Caco-2 (cell line): Measurements from ENCODE around the gene GFAP. TPM values are rescaled to one million over a fixed set of nuclear protein-coding genes. Genes with fewer than 3 reads are reported as not detected.

Source experiments
- BruUV-seq: library from RNA; stranded (reverse); fragments of 400-500 nt; replicated peaks from 2 replicates; lab custom pipeline; 2021; lab: Mats Ljungman, UMichigan
- CTCF ChIA-PET: fragments of 300-600 bp; sonication (Branson Sonifier 250); formaldehyde crosslinking; loops from one replicate; lab custom pipeline; 2022; ENCODE audit warnings: antibody characterized with exemption; lab: Charles Lee
- POLR2A ChIA-PET: fragments of 300-600 bp; sonication (Branson Sonifier 250); formaldehyde crosslinking; loops from one replicate; lab custom pipeline; 2022; ENCODE audit warnings: antibody characterized with exemption; lab: Charles Lee
- DNase-seq, 2 experiments: peaks; one replicate each; pipeline versions ENCODE4 v3.0.0 to v3.0.0-alpha.2; 2020 to 2022
- H3K27me3 ChIP-seq: replicated peaks from 2 replicates; pipeline ENCODE4 v1.6.0; 2011; ENCODE audit warnings: low read length; ENCODE audit not compliant: control insufficient read depth, insufficient read depth
- H3K36me3 ChIP-seq: 2 replicates; pipeline ENCODE4 v1.5.1; 2011; ENCODE audit warnings: low read length; ENCODE audit not compliant: control insufficient read depth, insufficient read depth
- H3K4me1 ChIP-seq: fragments of 250-450 bp; sonication (Bioruptor Pico); 2 replicates; pipeline ENCODE4 v1.5.1; 2020; ENCODE audit warnings: mild to moderate bottlenecking
- H3K4me3 ChIP-seq: 2 replicates; pipeline ENCODE4 v1.5.1; 2011; ENCODE audit warnings: low read depth, mild to moderate bottlenecking, control low read depth, low read length
- H3K9me3 ChIP-seq: fragments of 250-450 bp; sonication (Bioruptor Pico); 2 replicates; pipeline ENCODE4 v1.5.1; 2020; ENCODE audit warnings: mild to moderate bottlenecking, moderate library complexity
- H3K27ac Mint-ChIP-seq: one replicate; pipeline ENCODE4 v1.8.0; 2022; ENCODE audit warnings: mixed read lengths; ENCODE audit not compliant: unreplicated experiment
- H3K27me3 Mint-ChIP-seq: one replicate; pipeline ENCODE4 v1.8.0; 2022; ENCODE audit warnings: mixed read lengths; ENCODE audit not compliant: insufficient read depth, unreplicated experiment
- H3K36me3 Mint-ChIP-seq: one replicate; pipeline ENCODE4 v1.8.0; 2022; ENCODE audit warnings: mild to moderate bottlenecking, mixed read lengths; ENCODE audit not compliant: insufficient read depth, unreplicated experiment
- H3K4me1 Mint-ChIP-seq: one replicate; pipeline ENCODE4 v1.8.0; 2022; ENCODE audit warnings: low read depth, mixed read lengths; ENCODE audit not compliant: unreplicated experiment
- H3K4me3 Mint-ChIP-seq: one replicate; pipeline ENCODE4 v1.8.0; 2022; ENCODE audit warnings: mild to moderate bottlenecking, moderate library complexity, mixed read lengths; ENCODE audit not compliant: unreplicated experiment
- H3K9me3 Mint-ChIP-seq: one replicate; pipeline ENCODE4 v1.8.0; 2022; ENCODE audit warnings: mixed read lengths; ENCODE audit not compliant: unreplicated experiment
- CTCF ChIP-seq, 2 experiments: fragments of 200-600 bp in 1 of 2; IDR thresholded peaks; 1 replicate in 1 of 2; 2 replicates in 1 of 2; pipeline versions ENCODE4 v1.5.1 to v1.8.0; 2011 to 2022; ENCODE audit warnings: antibody characterized with exemption in 1 of 2, control low read depth in 1 of 2, inconsistent platforms in 1 of 2, low read depth in 1 of 2, low read length in 1 of 2, mild to moderate bottlenecking in 1 of 2, moderate library complexity in 1 of 2; ENCODE audit not compliant: insufficient read depth in 1 of 2, severe bottlenecking in 1 of 2, unreplicated experiment in 1 of 2
- intact Hi-C: fragments of 100-400 bp; cut with micrococcal nuclease; formaldehyde crosslinking; loops from one replicate; pipeline ENCODE4 v1.10.0; 2022; ENCODE audit not compliant: unreplicated experiment
- total RNA-seq: library from RNA; stranded (reverse); gene quantifications from 2 replicates; pipeline ENCODE4 v1.2.3, GENCODE V29; 2022

GFAP gene
- total RNA-seq, 1 experiment from 2014 or later, result not detected

GRCh38 chr17:44959821-44960531 lies 44.7 kb upstream of the GFAP start:
- intact Hi-C loops, result no loop called here
- no peaks in the 10 kb centered on the region for H3K27me3 ChIP-seq
- H3K9me3 Mint-ChIP-seq, result no peaks in the 10 kb centered on the region

GRCh38 chr17:44956998-44957981 lies 42.0 kb upstream of the GFAP start:
- no peaks in the 10 kb centered on the region for H3K9me3 ChIP-seq
- no peak for DNase-seq
- intact Hi-C loops, result no loop called here
- Mint-ChIP-seq H3K9me3 (no peaks in the 10 kb centered on the region), H3K36me3 (peaks cover 7% of the 10 kb centered on the region), H3K4me1 (no peaks in the 10 kb centered on the region), H3K27me3 (no peaks in the 10 kb centered on the region), H3K27ac (no peak overlapping the region), H3K4me3 (no peak overlapping the region)
- TF ChIP-seq CTCF (IDR thresholded peaks at IDR 0.05; ENCODE audit: insufficient read depth in 1 of 2, low read depth in 1 of 2, low read length in 1 of 2, severe bottlenecking in 1 of 2, unreplicated experiment in 1 of 2), result no peak
- H3K4me1 ChIP-seq, result peaks cover 7% of the 10 kb centered on the region
- no peaks in the 10 kb centered on the region for H3K27me3 ChIP-seq
- POLR2A ChIA-PET, result no interaction called here
- CTCF ChIA-PET, result interaction anchor here (0.7 to 1.8 kb wide), 2 partner anchors 37 to 170 kb away, joined by 3 to 5 read pairs; no protein-coding TSS in a partner anchor
- no peak overlapping the region for H3K4me3 ChIP-seq
- BruUV-seq, result no TSS peak
- no peaks in the 10 kb centered on the region for H3K36me3 ChIP-seq

More at GRCh38 chr17:44959821-44960531, 44.7 kb upstream of the GFAP start:
- DNase-seq, result no peak
- H3K36me3 Mint-ChIP-seq, result peaks cover 3% of the 10 kb centered on the region
- no peaks in the 10 kb centered on the region for H3K27me3 Mint-ChIP-seq
- ChIA-PET POLR2A (no interaction called here), CTCF (interaction anchor here (0.9 kb wide), 1 partner anchor 8 kb away, joined by 3 read pairs; the partner anchor contains the start of gene C1QL1)
- H3K36me3 ChIP-seq, result no peaks in the 10 kb centered on the region
- no TSS peak for BruUV-seq
- TF ChIP-seq CTCF (IDR thresholded peaks at IDR 0.05; ENCODE audit: insufficient read depth in 1 of 2, low read depth in 1 of 2, low read length in 1 of 2, severe bottlenecking in 1 of 2, unreplicated experiment in 1 of 2), result no peak
- H3K4me1 Mint-ChIP-seq, result no peaks in the 10 kb centered on the region
- H3K27ac Mint-ChIP-seq, result no peak overlapping the region
- H3K4me3 Mint-ChIP-seq, result no peak overlapping the region
- H3K4me1 ChIP-seq, result peaks cover 7% of the 10 kb centered on the region
- H3K4me3 ChIP-seq, result no peak overlapping the region
- no peaks in the 10 kb centered on the region for H3K9me3 ChIP-seq
